ENCODE measurements around the gene FOXJ3. TPM values are rescaled to one million over a fixed set of nuclear protein-coding genes. Genes with fewer than 3 reads are reported as not detected.

Gene FOXJ3
- total and polyA plus RNA-seq, 2 of the 13 experiments (the other 11 are each of a cell fraction or from before 2014, with no cell fraction given): 16.6 to 48.5 TPM

GRCh38 chr1:42201986-42202385 lies 133.0 kb downstream of the FOXJ3 start:
- H4K20me1 ChIP-seq (ENCODE audit: insufficient read depth, low read length): no peaks in the 10 kb centered on the region
- FAIRE-seq: no peak
- ATAC-seq: no peak
- no peak for DNase-seq (ENCODE audit: low spot score)
- intact Hi-C loops (cut with micrococcal nuclease; ENCODE audit: unreplicated experiment): no loop called here
- no peaks in the 10 kb centered on the region for H3K9me3 ChIP-seq (ENCODE audit: low read length)
- H3K27me3 ChIP-seq (ENCODE audit: control insufficient read depth in 1 of 2, insufficient read depth in 2 of 2, low read length in 2 of 2): no peaks in the 10 kb centered on the region
- peak; percentile 65; the same call in 1 of the 2 replicates for TF ChIP-seq ZNF160 (CRISPR knock-in tag; IDR thresholded peaks at IDR 0.05)
- no peak for TF ChIP-seq ETV5 (CRISPR knock-in tag; IDR thresholded peaks at IDR 0.05; ENCODE audit: borderline replicate concordance)
- ChIA-PET POLR2A (no interaction called here), CTCF (ENCODE audit: low intra/inter-chr PET ratio, low total read pairs) (no interaction called here)
- in situ Hi-C loops (cut with HindIII; ENCODE audit: extremely low pct_ligation_motif_present, low pct_unique_long_range_greater_than_20kb): no loop called here
- H3K4me3 ChIP-seq (replicated peaks in 1 of 3; ENCODE audit: insufficient read depth in 1 of 3, low read depth in 2 of 3, low read length in 3 of 3): no peak overlapping the region
- no peak overlapping the region for H3K4me2 ChIP-seq (ENCODE audit: low read depth, low read length)
- peaks cover 6 to 29% of the 10 kb centered on the region in 2 experiments; a peak in 4 of 5 replicates for H3K36me3 ChIP-seq (replicated peaks in 1 of 2; ENCODE audit: control insufficient read depth in 1 of 2, insufficient read depth in 2 of 2, low read length in 2 of 2)
- H3K4me1 ChIP-seq (ENCODE audit: insufficient read depth, low read length): no peaks in the 10 kb centered on the region
- no peak overlapping the region for H2AFZ ChIP-seq (ENCODE audit: low read length)
- no peak overlapping the region for H3K9ac ChIP-seq (ENCODE audit: insufficient read depth, low read depth, low read length)
- no peak overlapping the region for H3K27ac ChIP-seq (ENCODE audit: extremely low read length, insufficient read depth, low read length)
- peaks cover 3% of the 10 kb centered on the region for H3K79me2 ChIP-seq (ENCODE audit: insufficient read depth, low read length)
- BruUV-seq (replicated peaks): no TSS peak

- H3K79me2 ChIP-seq (ENCODE audit: insufficient read depth, low read length): no peaks in the 10 kb centered on the region
- H3K27ac ChIP-seq (ENCODE audit: extremely low read length, insufficient read depth, low read length): no peak overlapping the region
- H3K4me2 ChIP-seq (ENCODE audit: low read depth, low read length): no peak overlapping the region
- no peaks in the 10 kb centered on the region for H4K20me1 ChIP-seq (ENCODE audit: insufficient read depth, low read length)
- ChIA-PET POLR2A (no interaction called here), CTCF (ENCODE audit: low intra/inter-chr PET ratio, low total read pairs) (no interaction called here)
- 95% methylated on average over 5 of the region's 5 CpGs for WGBS (ENCODE audit: low lambda C conversion rate)
- peaks cover 10 to 50% of the 10 kb centered on the region in 2 experiments for H3K36me3 ChIP-seq (replicated peaks in 1 of 2; ENCODE audit: control insufficient read depth in 1 of 2, insufficient read depth in 2 of 2, low read length in 2 of 2)
- no peaks in the 10 kb centered on the region for H3K4me1 ChIP-seq (ENCODE audit: insufficient read depth, low read length)
- TF ChIP-seq ARHGAP35 (CRISPR knock-in tag; IDR thresholded peaks at IDR 0.05; ENCODE audit: borderline replicate concordance) (no peak), ZNF263 (CRISPR knock-in tag; IDR thresholded peaks at IDR 0.05) (no peak), BATF2 (CRISPR knock-in tag; IDR thresholded peaks at IDR 0.05) (no peak), ZFP36L1 (CRISPR knock-in tag; IDR thresholded peaks at IDR 0.05) (no peak)
- no peaks in the 10 kb centered on the region for H3K27me3 ChIP-seq (ENCODE audit: control insufficient read depth in 1 of 2, insufficient read depth in 2 of 2, low read length in 2 of 2)
- no peak for DNase-seq (ENCODE audit: low spot score)
- no TSS peak for BruUV-seq (replicated peaks)
- no peak for FAIRE-seq
- in situ Hi-C loops (cut with HindIII; ENCODE audit: extremely low pct_ligation_motif_present, low pct_unique_long_range_greater_than_20kb): no loop called here
- no peak overlapping the region for H3K9ac ChIP-seq (ENCODE audit: insufficient read depth, low read depth, low read length)
- no peak for ATAC-seq
- H3K4me3 ChIP-seq (replicated peaks in 1 of 3; ENCODE audit: insufficient read depth in 1 of 3, low read depth in 2 of 3, low read length in 3 of 3): no peak overlapping the region
- H2AFZ ChIP-seq (ENCODE audit: low read length): no peak overlapping the region
- H3K9me3 ChIP-seq (ENCODE audit: low read length): no peaks in the 10 kb centered on the region
- intact Hi-C loops (cut with micrococcal nuclease; ENCODE audit: unreplicated experiment): no loop called here
Measured at GRCh38 chr1:42198251-42198650, 136.8 kb downstream of the FOXJ3 start.
